Prostate gland (tissue), 2 donors: ENCODE results near the gene FAM174C. TPM values are rescaled to one million over a fixed set of nuclear protein-coding genes. Genes with fewer than 3 reads are reported as not detected.
"Not testable (repeated sequence)": the region's sequence is repeated elsewhere in the genome, so short reads cannot be mapped to it uniquely, and the experiment has no call there.

ENCODE experiments used
- DNase-seq: peaks from one replicate; pipeline ENCODE4 v3.0.0-alpha.2; 2019; ENCODE audit warnings: low spot score
- H3K27ac ChIP-seq, 2 donors: fragments of 200-600 bp; sonication (generic); 2 replicates each; pipeline ENCODE4 v1.5.1; 2017 to 2019
- H3K27me3 ChIP-seq: fragments of 200-600 bp; sonication (generic); replicated peaks from 2 replicates; pipeline ENCODE4 v1.5.1; 2019; ENCODE audit not compliant: insufficient read depth
- H3K36me3 ChIP-seq, 2 donors: fragments of 200-600 bp; sonication (generic); 1 replicate in 1 of 2; 2 replicates in 1 of 2; pipeline versions ENCODE4 v1.5.1 to v1.8.1; 2017 to 2019
- H3K4me1 ChIP-seq: fragments of 200-600 bp; sonication (generic); replicated peaks from 2 replicates; pipeline ENCODE4 v1.5.1; 2019
- H3K4me3 ChIP-seq, 2 donors: fragments of 200-600 bp; sonication (generic); 2 replicates each; pipeline ENCODE4 v1.5.1; 2017 to 2019
- H3K9me3 ChIP-seq: fragments of 200-600 bp; sonication (generic); 2 replicates; pipeline ENCODE4 v1.5.1; 2017
- POLR2A ChIP-seq: fragments of 450-650 bp; IDR thresholded peaks from one replicate; pipeline ENCODE4 v1.6.1; 2016; ENCODE audit warnings: antibody characterized with exemption, mild to moderate bottlenecking
- POLR2AphosphoS5 ChIP-seq: sonication (generic); formaldehyde crosslinking; IDR thresholded peaks from one replicate; pipeline ENCODE4 v1.6.1; 2017; ENCODE audit warnings: antibody characterized with exemption
- WGBS: methylation state at CpG from one replicate; pipeline ENCODE4 v1.1.5; 2018; 5-methylcytosine and 5-hydroxymethylcytosine counted together
- intact Hi-C: fragments of 100-400 bp; cut with DNase I; formaldehyde crosslinking; loops from one replicate; pipeline ENCODE4 v1.14.2; 2022
- total RNA-seq, 2 donors: library from RNA; depleted of rRNA; stranded (reverse); fragments of >200 nt; gene quantifications; one replicate each; pipeline ENCODE4 v1.1.0, GENCODE V29; 2016
- TF ChIP-seq, protein P1 (sequence below), 4 experiments: fragments of 200-600 bp in 2 of 4; fragments of 450-650 bp in 2 of 4; sonication (generic) in 2 of 4; IDR thresholded peaks; 1 replicate in 3 of 4; 2 replicates in 1 of 4; pipeline ENCODE4 v1.5.1; 2016 to 2019; ENCODE audit warnings: antibody characterized with exemption in 4 of 4, mild to moderate bottlenecking in 2 of 4, moderate library complexity in 2 of 4

The FAM174C gene
- total RNA-seq, 2 donors from 2014 or later: 95.1 to 98.7 TPM

DNA sequence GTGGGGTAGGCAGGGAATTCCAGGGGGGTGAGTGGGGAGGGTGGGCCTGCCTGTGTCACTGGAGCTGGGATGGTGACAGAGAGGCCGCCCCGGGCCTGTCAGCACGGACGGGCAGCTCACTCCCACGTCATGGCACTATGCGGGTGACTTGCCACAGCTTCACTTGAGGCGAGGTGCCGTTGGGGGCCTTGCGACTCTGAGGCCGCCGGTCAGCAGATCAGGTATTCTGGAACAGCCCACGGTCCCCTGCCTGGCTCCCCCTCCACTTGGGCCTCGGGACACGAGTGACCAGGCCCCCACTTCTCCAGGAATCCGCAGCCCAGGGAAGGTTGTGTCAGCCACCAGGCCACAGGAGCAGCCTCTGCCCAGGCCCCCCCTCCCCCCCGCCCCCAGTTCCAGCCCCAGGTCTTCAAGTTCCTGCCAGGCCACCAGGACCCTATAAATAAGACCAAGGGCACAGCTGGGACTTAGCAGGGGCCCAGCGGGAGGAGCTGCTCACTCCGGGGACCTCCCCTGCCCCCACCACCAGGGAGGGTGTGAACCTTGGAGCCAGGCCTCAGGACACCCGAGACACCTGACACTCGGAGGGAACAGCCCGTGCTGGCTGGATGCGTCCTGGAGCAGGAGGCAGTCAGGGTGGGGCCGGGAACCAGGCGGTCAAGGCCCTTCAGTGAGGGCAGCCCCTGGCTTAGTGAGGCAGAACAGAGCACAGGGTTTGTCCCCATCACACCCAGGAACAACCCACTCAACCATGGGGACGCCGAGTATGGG, 29.7 kb upstream of the FAM174C start:
- 45% methylated on average over 24 of the region's 26 CpGs for WGBS
- intact Hi-C loops: loop anchor here (10.0 kb wide), 1 partner anchor 211 kb away; no protein-coding TSS in a partner anchor
- DNase-seq: peak; percentile 82
- Histone ChIP-seq H3K27ac (peak overlapping the region; percentile 91 to 100), H3K27me3 (no peaks in the 10 kb centered on the region), H3K36me3 (no peaks in the 10 kb centered on the region), H3K4me3 (no peak overlapping the region), H3K9me3 (no peaks in the 10 kb centered on the region), H3K4me1 (peaks cover 42% of the 10 kb centered on the region)
- TF ChIP-seq POLR2A: peak; percentile 10
- TF ChIP-seq, protein P1, sequence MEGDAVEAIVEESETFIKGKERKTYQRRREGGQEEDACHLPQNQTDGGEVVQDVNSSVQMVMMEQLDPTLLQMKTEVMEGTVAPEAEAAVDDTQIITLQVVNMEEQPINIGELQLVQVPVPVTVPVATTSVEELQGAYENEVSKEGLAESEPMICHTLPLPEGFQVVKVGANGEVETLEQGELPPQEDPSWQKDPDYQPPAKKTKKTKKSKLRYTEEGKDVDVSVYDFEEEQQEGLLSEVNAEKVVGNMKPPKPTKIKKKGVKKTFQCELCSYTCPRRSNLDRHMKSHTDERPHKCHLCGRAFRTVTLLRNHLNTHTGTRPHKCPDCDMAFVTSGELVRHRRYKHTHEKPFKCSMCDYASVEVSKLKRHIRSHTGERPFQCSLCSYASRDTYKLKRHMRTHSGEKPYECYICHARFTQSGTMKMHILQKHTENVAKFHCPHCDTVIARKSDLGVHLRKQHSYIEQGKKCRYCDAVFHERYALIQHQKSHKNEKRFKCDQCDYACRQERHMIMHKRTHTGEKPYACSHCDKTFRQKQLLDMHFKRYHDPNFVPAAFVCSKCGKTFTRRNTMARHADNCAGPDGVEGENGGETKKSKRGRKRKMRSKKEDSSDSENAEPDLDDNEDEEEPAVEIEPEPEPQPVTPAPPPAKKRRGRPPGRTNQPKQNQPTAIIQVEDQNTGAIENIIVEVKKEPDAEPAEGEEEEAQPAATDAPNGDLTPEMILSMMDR (IDR thresholded peaks at IDR 0.05): peak in 1 of 4 experiments; percentile 25
- TF ChIP-seq POLR2AphosphoS5: peak; percentile 91

DNA sequence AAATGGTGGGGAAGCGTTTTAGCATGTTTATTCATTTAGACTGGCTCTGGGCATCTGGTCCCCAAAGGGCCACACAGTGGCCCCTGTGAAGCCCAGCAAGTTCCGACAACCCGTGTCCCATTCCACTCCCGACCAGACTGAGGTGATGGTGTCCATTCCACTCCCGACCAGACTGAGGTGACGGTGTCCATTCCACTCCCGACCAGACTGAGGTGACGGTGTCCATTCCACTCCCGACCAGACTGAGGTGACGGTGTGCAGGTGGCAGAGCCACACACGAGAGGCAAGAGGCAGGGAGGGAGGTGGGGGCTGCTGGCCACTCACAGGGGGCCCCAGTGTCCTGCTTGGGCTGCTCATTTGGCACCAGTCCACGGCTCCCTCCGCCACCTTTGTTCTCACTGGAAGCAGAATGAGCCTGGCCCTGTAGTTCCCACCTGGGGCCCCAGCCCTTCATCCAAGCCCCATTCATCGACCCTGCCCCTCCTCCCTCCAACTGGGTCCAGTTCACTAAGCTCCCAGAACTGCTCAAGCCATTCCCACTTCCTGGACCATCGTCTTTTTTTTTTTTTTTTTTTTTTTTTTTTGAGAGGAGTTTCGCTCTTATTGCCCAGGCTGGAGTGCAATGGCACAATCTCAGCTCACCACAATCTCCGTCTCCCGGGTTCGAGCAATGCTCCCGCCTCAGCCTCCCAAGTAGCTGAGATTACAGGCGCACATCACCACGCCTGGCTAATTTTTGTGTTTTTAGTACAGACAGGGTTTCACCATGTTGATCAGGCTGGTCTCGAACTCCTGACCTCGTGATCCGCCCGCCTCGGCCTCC, 28.9 kb upstream of the FAM174C start:
- intact Hi-C loops: loop anchor here (10.0 kb wide), 1 partner anchor 212 kb away; no protein-coding TSS in a partner anchor
- not testable (repeated sequence) for H3K27me3 ChIP-seq, H3K4me3 ChIP-seq, H3K36me3 ChIP-seq, H3K9me3 ChIP-seq
- 69% methylated on average over 27 of the region's 27 CpGs for WGBS
- peak; percentile 12 for DNase-seq
- Histone ChIP-seq H3K4me1 (peaks cover 39% of the 10 kb centered on the region), H3K27ac (peak overlapping the region; percentile 91 to 100)

DNA sequence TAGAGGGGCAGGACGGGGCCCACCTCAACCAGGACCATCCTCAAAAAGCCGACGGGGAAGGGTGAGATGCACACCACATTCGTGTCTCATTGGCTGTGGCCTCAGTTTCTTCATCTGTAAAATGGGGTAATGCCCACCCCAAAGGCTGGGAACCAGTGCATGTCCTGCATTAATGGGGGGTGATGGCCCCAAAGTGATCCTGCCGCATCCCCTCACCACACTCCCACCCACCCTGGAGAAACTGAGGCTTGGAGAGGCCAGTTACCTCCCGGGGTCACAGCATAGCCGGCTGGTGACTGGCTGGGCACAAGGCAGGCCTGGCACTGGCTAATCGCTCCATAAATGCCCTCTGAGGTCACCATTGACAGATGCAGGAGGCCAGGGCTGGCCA, 27.6 kb upstream of the FAM174C start:
- no peaks in the 10 kb centered on the region for H3K9me3 ChIP-seq
- 79% methylated on average over 8 of the region's 8 CpGs for WGBS
- peak overlapping the region; percentile 100 for H3K27ac ChIP-seq
- no peaks in the 10 kb centered on the region for H3K27me3 ChIP-seq
- H3K36me3 ChIP-seq: no peaks in the 10 kb centered on the region
- peaks cover 44% of the 10 kb centered on the region for H3K4me1 ChIP-seq
- DNase-seq: peak; percentile 40
- peak overlapping the region; percentile 87 to 95 for H3K4me3 ChIP-seq
- TF ChIP-seq, protein P1 (IDR thresholded peaks at IDR 0.05): no peak
- TF ChIP-seq POLR2A (no peak), POLR2AphosphoS5 (peak; percentile 3)
- intact Hi-C loops: loop anchor here (10.0 kb wide), 1 partner anchor 213 kb away; no protein-coding TSS in a partner anchor

DNA sequence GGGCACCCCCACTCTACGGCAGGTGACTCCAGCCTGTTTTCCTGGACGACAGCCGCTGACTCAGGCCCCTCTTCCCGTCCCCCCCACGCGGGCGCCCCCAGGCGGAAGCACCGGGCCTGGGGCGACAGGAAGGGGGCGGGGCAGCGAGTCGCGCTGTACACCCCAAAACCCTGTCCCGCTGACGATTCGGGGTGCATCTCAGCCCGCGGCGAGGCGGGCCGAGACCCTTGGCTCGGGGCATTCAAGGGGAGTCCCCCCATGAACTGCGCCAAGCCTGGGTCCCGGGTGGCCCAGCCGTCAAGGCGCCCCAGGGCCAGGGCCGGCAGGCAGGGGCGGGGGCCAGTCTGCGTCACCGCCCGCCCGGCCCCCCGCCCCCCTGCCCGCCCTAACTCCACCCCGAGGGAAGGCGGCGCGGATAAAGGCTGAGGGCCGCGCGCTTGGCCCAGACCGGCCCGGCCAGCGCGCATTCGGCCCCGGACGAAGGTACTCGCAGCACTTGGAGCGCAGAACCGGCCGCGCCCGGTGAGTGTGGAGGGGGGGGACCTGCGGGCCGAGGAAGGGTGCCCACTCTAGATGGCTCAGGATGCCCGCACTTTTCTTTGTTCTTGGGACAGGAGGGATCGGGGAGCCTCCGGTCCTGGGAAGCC, 27.1 kb upstream of the FAM174C start, which contains the start of gene MIDN:
Gene MIDN (plus strand): TSS at position 445 of the 647 bp plus-strand sequence. CDS start 1,714 bp downstream, outside the sequence.
- H3K27me3 ChIP-seq: no peaks in the 10 kb centered on the region
- intact Hi-C loops: loop anchor here (10.0 kb wide), 1 partner anchor 213 kb away; no protein-coding TSS in a partner anchor
- WGBS: 4% methylated on average over 16 of the region's 60 CpGs
- DNase-seq: peak; percentile 79
- H3K36me3 ChIP-seq: no peaks in the 10 kb centered on the region
- H3K27ac ChIP-seq: peak within 1 kb of the TSS; percentile 100
- TF ChIP-seq POLR2A: peak; percentile 88
- peak; percentile 60 for TF ChIP-seq POLR2AphosphoS5
- TF ChIP-seq, protein P1 (IDR thresholded peaks at IDR 0.05): peak in 1 of 4 experiments; percentile 40
- H3K4me3 ChIP-seq: peak within 1 kb of the TSS; percentile 87 to 95
- H3K4me1 ChIP-seq: peaks cover 40% of the 10 kb centered on the region
- H3K9me3 ChIP-seq: no peaks in the 10 kb centered on the region
